MM.1S (cell line): Measurements from ENCODE around the gene TTBK1.

Source experiments
- EZH2 ChIP-seq: fragments of 300-600 bp; sonication (generic); optimal IDR thresholded peaks from 2 replicates; pipeline ENCODE3; 2017; ENCODE audit warnings: low read depth, mild to moderate bottlenecking, antibody characterized with exemption, low read length, mixed read lengths
- TF ChIP-seq, protein P1 (sequence below): fragments of 300-600 bp; sonication (generic); IDR thresholded peaks from 2 replicates; pipeline ENCODE4 v1.5.1; 2016; ENCODE audit warnings: antibody characterized with exemption, low read length, mixed read lengths

- TF ChIP-seq, protein P1, sequence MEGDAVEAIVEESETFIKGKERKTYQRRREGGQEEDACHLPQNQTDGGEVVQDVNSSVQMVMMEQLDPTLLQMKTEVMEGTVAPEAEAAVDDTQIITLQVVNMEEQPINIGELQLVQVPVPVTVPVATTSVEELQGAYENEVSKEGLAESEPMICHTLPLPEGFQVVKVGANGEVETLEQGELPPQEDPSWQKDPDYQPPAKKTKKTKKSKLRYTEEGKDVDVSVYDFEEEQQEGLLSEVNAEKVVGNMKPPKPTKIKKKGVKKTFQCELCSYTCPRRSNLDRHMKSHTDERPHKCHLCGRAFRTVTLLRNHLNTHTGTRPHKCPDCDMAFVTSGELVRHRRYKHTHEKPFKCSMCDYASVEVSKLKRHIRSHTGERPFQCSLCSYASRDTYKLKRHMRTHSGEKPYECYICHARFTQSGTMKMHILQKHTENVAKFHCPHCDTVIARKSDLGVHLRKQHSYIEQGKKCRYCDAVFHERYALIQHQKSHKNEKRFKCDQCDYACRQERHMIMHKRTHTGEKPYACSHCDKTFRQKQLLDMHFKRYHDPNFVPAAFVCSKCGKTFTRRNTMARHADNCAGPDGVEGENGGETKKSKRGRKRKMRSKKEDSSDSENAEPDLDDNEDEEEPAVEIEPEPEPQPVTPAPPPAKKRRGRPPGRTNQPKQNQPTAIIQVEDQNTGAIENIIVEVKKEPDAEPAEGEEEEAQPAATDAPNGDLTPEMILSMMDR: no peak
- TF ChIP-seq EZH2: no peak
Observed at GRCh38 chr6:43256670-43257366, 13.5 kb downstream of the TTBK1 start.
